ENCODE measurements around the gene KCTD21.

DNA sequence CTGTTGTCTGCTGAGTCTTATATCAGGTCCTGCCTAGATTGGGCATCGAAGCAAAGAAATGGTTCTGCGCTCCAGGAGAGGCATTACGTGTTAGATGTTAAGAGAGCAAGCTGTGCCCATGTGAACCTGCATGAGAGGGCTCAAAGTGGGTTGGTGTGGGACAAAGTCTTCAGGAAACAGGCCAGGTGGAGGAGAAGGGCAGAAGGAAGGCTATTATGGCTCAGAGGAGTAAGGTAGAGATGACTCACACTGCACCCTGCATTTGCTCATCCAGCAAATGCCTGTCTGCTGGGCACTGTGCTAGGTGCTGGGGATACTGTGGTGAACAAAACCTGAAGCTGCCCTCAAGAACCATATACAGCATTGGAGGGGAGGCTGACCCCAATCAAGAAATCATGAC, 6.1 kb upstream of the KCTD21 start:
- TF ChIP-seq, protein P1, sequence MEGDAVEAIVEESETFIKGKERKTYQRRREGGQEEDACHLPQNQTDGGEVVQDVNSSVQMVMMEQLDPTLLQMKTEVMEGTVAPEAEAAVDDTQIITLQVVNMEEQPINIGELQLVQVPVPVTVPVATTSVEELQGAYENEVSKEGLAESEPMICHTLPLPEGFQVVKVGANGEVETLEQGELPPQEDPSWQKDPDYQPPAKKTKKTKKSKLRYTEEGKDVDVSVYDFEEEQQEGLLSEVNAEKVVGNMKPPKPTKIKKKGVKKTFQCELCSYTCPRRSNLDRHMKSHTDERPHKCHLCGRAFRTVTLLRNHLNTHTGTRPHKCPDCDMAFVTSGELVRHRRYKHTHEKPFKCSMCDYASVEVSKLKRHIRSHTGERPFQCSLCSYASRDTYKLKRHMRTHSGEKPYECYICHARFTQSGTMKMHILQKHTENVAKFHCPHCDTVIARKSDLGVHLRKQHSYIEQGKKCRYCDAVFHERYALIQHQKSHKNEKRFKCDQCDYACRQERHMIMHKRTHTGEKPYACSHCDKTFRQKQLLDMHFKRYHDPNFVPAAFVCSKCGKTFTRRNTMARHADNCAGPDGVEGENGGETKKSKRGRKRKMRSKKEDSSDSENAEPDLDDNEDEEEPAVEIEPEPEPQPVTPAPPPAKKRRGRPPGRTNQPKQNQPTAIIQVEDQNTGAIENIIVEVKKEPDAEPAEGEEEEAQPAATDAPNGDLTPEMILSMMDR (IDR thresholded peaks at IDR 0.05), result no peak
- no peak for TF ChIP-seq POLR2AphosphoS5 (IDR thresholded peaks at IDR 0.05)
- TF ChIP-seq POLR2A (IDR thresholded peaks at IDR 0.05), result no peak
